Suprapubic skin (tissue), 4 donors: Measurements from ENCODE around the gene GRIK3. TPM values are rescaled to one million over a fixed set of nuclear protein-coding genes. Genes with fewer than 3 reads are reported as not detected.

Experiments used
- DNase-seq, 2 donors: peaks; one replicate each; pipeline ENCODE4 v3.0.0-alpha.2; 2019; ENCODE audit warnings: low spot score in 2 of 2
- H3K27ac ChIP-seq: fragments of 200-600 bp; sonication (generic); one replicate; pipeline ENCODE4 v1.5.1; 2019
- H3K27me3 ChIP-seq: fragments of 200-600 bp; sonication (generic); one replicate; pipeline ENCODE4 v1.5.1; 2019
- H3K36me3 ChIP-seq: fragments of 200-600 bp; sonication (generic); one replicate; pipeline ENCODE4 v1.5.1; 2019
- H3K4me1 ChIP-seq: fragments of 200-600 bp; sonication (generic); one replicate; pipeline ENCODE4 v1.5.1; 2019
- H3K4me3 ChIP-seq: fragments of 200-600 bp; sonication (generic); one replicate; pipeline ENCODE4 v1.5.1; 2019; ENCODE audit warnings: mild to moderate bottlenecking
- H3K9me3 ChIP-seq: fragments of 200-600 bp; sonication (generic); one replicate; pipeline ENCODE4 v1.5.1; 2019
- CTCF ChIP-seq, 2 donors: fragments of 200-600 bp in 1 of 2; fragments of 450-650 bp in 1 of 2; sonication (generic) in 1 of 2; IDR thresholded peaks; one replicate each; pipeline ENCODE4 v1.5.1; 2016 to 2019; ENCODE audit warnings: antibody characterized with exemption in 2 of 2, mild to moderate bottlenecking in 1 of 2, moderate library complexity in 1 of 2
- EP300 ChIP-seq: sonication (generic); formaldehyde crosslinking; IDR thresholded peaks from one replicate; pipeline ENCODE4 v1.6.1; 2017; ENCODE audit warnings: antibody characterized with exemption
- POLR2A ChIP-seq, 2 donors: fragments of 450-650 bp; IDR thresholded peaks; one replicate each; pipeline ENCODE4 v1.6.1; 2017; ENCODE audit warnings: antibody characterized with exemption in 2 of 2, mild to moderate bottlenecking in 2 of 2, moderate library complexity in 2 of 2
- POLR2AphosphoS5 ChIP-seq, 3 donors: sonication (generic); formaldehyde crosslinking; IDR thresholded peaks; one replicate each; pipeline ENCODE4 v1.6.1; 2017; ENCODE audit warnings: antibody characterized with exemption in 3 of 3
- WGBS: methylation state at CpG from one replicate; pipeline ENCODE4 v1.1.5; 2018; 5-methylcytosine and 5-hydroxymethylcytosine counted together
- total RNA-seq, 4 donors: library from RNA; depleted of rRNA; stranded (reverse); fragments of >200 nt; gene quantifications; one replicate each; pipeline ENCODE4 v1.1.0, GENCODE V29; 2016

The GRIK3 gene
- total RNA-seq, 4 donors from 2014 or later, result 0.18 to 0.64 (median 0.37) TPM

- 67% methylated on average over 3 of the region's 3 CpGs for WGBS
- no peak overlapping the region for H3K27ac ChIP-seq
- no peak for DNase-seq
- H3K27me3 ChIP-seq, result peaks cover 10% of the 10 kb centered on the region
- no peaks in the 10 kb centered on the region for H3K9me3 ChIP-seq
- TF ChIP-seq CTCF (IDR thresholded peaks at IDR 0.05), result no peak
- no peak for TF ChIP-seq POLR2AphosphoS5 (IDR thresholded peaks at IDR 0.05)
- TF ChIP-seq EP300, result no peak
- TF ChIP-seq POLR2A (IDR thresholded peaks at IDR 0.05), result no peak
- no peaks in the 10 kb centered on the region for H3K36me3 ChIP-seq
- no peaks in the 10 kb centered on the region for H3K4me1 ChIP-seq
- H3K4me3 ChIP-seq, result no peak overlapping the region
These were observed 21.3 kb upstream of the GRIK3 start for GRCh38 chr1:37055631-37056030.

GRCh38 chr1:37053173-37053572 is 18.9 kb upstream of the GRIK3 start:
- TF ChIP-seq CTCF (IDR thresholded peaks at IDR 0.05), result no peak
- no peak for TF ChIP-seq POLR2A (IDR thresholded peaks at IDR 0.05)
- TF ChIP-seq POLR2AphosphoS5 (IDR thresholded peaks at IDR 0.05), result no peak
- no peak for TF ChIP-seq EP300
- Histone ChIP-seq H3K27ac (no peak overlapping the region), H3K36me3 (no peaks in the 10 kb centered on the region), H3K4me1 (no peaks in the 10 kb centered on the region), H3K4me3 (no peak overlapping the region), H3K27me3 (peaks cover 18% of the 10 kb centered on the region), H3K9me3 (no peaks in the 10 kb centered on the region)
- DNase-seq, result no peak
- 78% methylated on average over 5 of the region's 5 CpGs for WGBS

- TF ChIP-seq CTCF (IDR thresholded peaks at IDR 0.05) (no peak), POLR2AphosphoS5 (IDR thresholded peaks at IDR 0.05) (no peak), EP300 (no peak), POLR2A (IDR thresholded peaks at IDR 0.05) (no peak)
- Histone ChIP-seq H3K27me3 (peaks cover 20% of the 10 kb centered on the region), H3K4me1 (no peaks in the 10 kb centered on the region), H3K27ac (no peak overlapping the region), H3K4me3 (no peak overlapping the region), H3K9me3 (no peaks in the 10 kb centered on the region), H3K36me3 (no peaks in the 10 kb centered on the region)
- no peak for DNase-seq
- 83% methylated on average over 1 of the region's 1 CpG for WGBS
These were observed 17.8 kb upstream of the GRIK3 start for GRCh38 chr1:37052120-37052519.

- no peak for DNase-seq
- Histone ChIP-seq H3K27ac (no peak overlapping the region), H3K27me3 (peaks cover 27% of the 10 kb centered on the region), H3K4me1 (no peaks in the 10 kb centered on the region), H3K36me3 (no peaks in the 10 kb centered on the region), H3K9me3 (no peaks in the 10 kb centered on the region), H3K4me3 (no peak overlapping the region)
- 44% methylated on average over 5 of the region's 7 CpGs for WGBS
- no peak for TF ChIP-seq EP300
- TF ChIP-seq POLR2A (IDR thresholded peaks at IDR 0.05), result no peak
- no peak for TF ChIP-seq POLR2AphosphoS5 (IDR thresholded peaks at IDR 0.05)
- no peak for TF ChIP-seq CTCF (IDR thresholded peaks at IDR 0.05)
These were observed 17.0 kb upstream of the GRIK3 start for GRCh38 chr1:37051346-37051745.

- no peaks in the 10 kb centered on the region for H3K9me3 ChIP-seq
- H3K27me3 ChIP-seq, result peaks cover 52% of the 10 kb centered on the region
- DNase-seq, result no peak
- 83% methylated on average over 19 of the region's 19 CpGs for WGBS
- no peak overlapping the region for H3K27ac ChIP-seq
- no peaks in the 10 kb centered on the region for H3K36me3 ChIP-seq
- TF ChIP-seq EP300, result no peak
- TF ChIP-seq POLR2A (IDR thresholded peaks at IDR 0.05), result no peak
- no peak for TF ChIP-seq CTCF (IDR thresholded peaks at IDR 0.05)
- TF ChIP-seq POLR2AphosphoS5 (IDR thresholded peaks at IDR 0.05), result no peak
- no peaks in the 10 kb centered on the region for H3K4me1 ChIP-seq
- no peak overlapping the region for H3K4me3 ChIP-seq
These were observed 13.2 kb upstream of the GRIK3 start for GRCh38 chr1:37047542-37047941.
